Fibroblast of skin of back (primary cell): Measurements from ENCODE around the gene DIABLO. TPM values are rescaled to one million over a fixed set of nuclear protein-coding genes. Genes with fewer than 3 reads are reported as not detected.
A peak's percentile ranks its signal among the peaks of the same experiment; 100 is the strongest.
"Not testable (repeated sequence)": the region's sequence is repeated elsewhere in the genome, so short reads cannot be mapped to it uniquely, and the experiment has no call there.

Source experiments
- DNase-seq: peaks from one replicate; pipeline ENCODE4 v3.0.0-alpha.2; 2013
- polyA plus RNA-seq, 2 experiments: library from polyadenylated mRNA; unstranded; fragments of 120-200 nt; gene quantifications; one replicate each; pipeline ENCODE4 v1.2.1, GENCODE V29; 2013; ENCODE audit not compliant: insufficient read length in 2 of 2

Gene DIABLO
- polyA plus RNA-seq (2013, experiment 1 of 2; ENCODE audit: insufficient read length): 46.7 TPM
- polyA plus RNA-seq (2013, experiment 2 of 2; ENCODE audit: insufficient read length): 44.5 TPM

- DNase-seq: peak; percentile 99
Measured at GRCh38 chr12:122225683-122226365, at the start of gene DIABLO. Gene DIABLO, minus strand, starts transcription at chr12:122226052. Its CDS starts 38 bp downstream, at chr12:122226014.

- DNase-seq: no peak
Measured at GRCh38 chr12:122275459-122275858, 49.6 kb upstream of the DIABLO start.

- DNase-seq: peak; percentile 98
Measured at GRCh38 chr12:122266230-122266901, 40.5 kb upstream of the DIABLO start, which contains the start of gene VPS33A. Gene VPS33A, minus strand, starts transcription at chr12:122266494. Its CDS starts 86 bp downstream, at chr12:122266408.

- no peak for DNase-seq
Measured at GRCh38 chr12:122265886-122266229, 40.0 kb upstream of the DIABLO start.

- DNase-seq: no peak
Measured at GRCh38 chr12:122265476-122265875, 39.6 kb upstream of the DIABLO start.

GRCh38 chr12:122260735-122261134, 34.9 kb upstream of the DIABLO start:
- DNase-seq: not testable (repeated sequence)

- DNase-seq: not testable (repeated sequence)
Measured at GRCh38 chr12:122258939-122259338, 33.1 kb upstream of the DIABLO start.

GRCh38 chr12:122258462-122258861, 32.6 kb upstream of the DIABLO start:
- not testable (repeated sequence) for DNase-seq

GRCh38 chr12:122250536-122250935, 24.7 kb upstream of the DIABLO start:
- DNase-seq: no peak

GRCh38 chr12:122250047-122250446, 24.2 kb upstream of the DIABLO start:
- DNase-seq: no peak

- no peak for DNase-seq
Measured at GRCh38 chr12:122245553-122245952, 19.7 kb upstream of the DIABLO start.

GRCh38 chr12:122244565-122245371, 18.9 kb upstream of the DIABLO start:
- no peak for DNase-seq

- no peak for DNase-seq
Measured at GRCh38 chr12:122243965-122244364, 18.1 kb upstream of the DIABLO start.

- no peak for DNase-seq
Measured at GRCh38 chr12:122238861-122239260, 13.0 kb upstream of the DIABLO start.

GRCh38 chr12:122235741-122236140, 9.9 kb upstream of the DIABLO start:
- no peak for DNase-seq

GRCh38 chr12:122232691-122233090, 6.8 kb upstream of the DIABLO start:
- DNase-seq: no peak

GRCh38 chr12:122230798-122231197, 4.9 kb upstream of the DIABLO start:
- DNase-seq: no peak

GRCh38 chr12:122228092-122228491, 2.2 kb upstream of the DIABLO start:
- no peak for DNase-seq

- no peak for DNase-seq
Measured at GRCh38 chr12:122227341-122227740, 1.5 kb upstream of the DIABLO start.

GRCh38 chr12:122226366-122227125, 694 bp upstream of the DIABLO start:
- no peak for DNase-seq

- no peak for DNase-seq
Measured at GRCh38 chr12:122216445-122216844, 9.4 kb downstream of the DIABLO start.

GRCh38 chr12:122215771-122216170, 10.1 kb downstream of the DIABLO start:
- DNase-seq: no peak
